ACC112 (cell line): ENCODE measurements around the gene ZSWIM4.
"Not testable (repeated sequence)": the region's sequence is repeated elsewhere in the genome, so short reads cannot be mapped to it uniquely, and the experiment has no call there.

Experiments
- H2AFZ ChIP-seq: fragments of 200-600 bp; sonication (generic); one replicate; pipeline ENCODE4 v1.6.0; 2017; ENCODE audit warnings: antibody characterized with exemption, low read length; ENCODE audit not compliant: unreplicated experiment
- H3K27ac ChIP-seq: fragments of 200-600 bp; sonication (generic); 2 replicates; pipeline ENCODE4 v1.5.1; 2014; ENCODE audit warnings: low read depth, mild to moderate bottlenecking, antibody characterized with exemption, low read length, moderate library complexity
- H3K27me3 ChIP-seq: fragments of 200-600 bp; sonication (generic); 2 replicates; pipeline ENCODE4 v1.6.1; 2014; ENCODE audit warnings: mild to moderate bottlenecking, antibody characterized with exemption, low read length, moderate library complexity, mixed read lengths; ENCODE audit not compliant: insufficient read depth
- H3K36me3 ChIP-seq: fragments of 200-600 bp; sonication (generic); 2 replicates; pipeline ENCODE4 v1.6.1; 2016; ENCODE audit warnings: mild to moderate bottlenecking, antibody characterized with exemption, low read length, moderate library complexity, mixed read lengths; ENCODE audit not compliant: insufficient read depth
- H3K4me1 ChIP-seq: fragments of 200-600 bp; sonication (generic); one replicate; pipeline ENCODE4 v1.6.1; 2016; ENCODE audit warnings: low read length, mixed read lengths; ENCODE audit not compliant: insufficient read depth, unreplicated experiment, control insufficient read depth
- H3K4me3 ChIP-seq: fragments of 200-600 bp; sonication (generic); 2 replicates; pipeline ENCODE4 v1.5.1; 2014; ENCODE audit warnings: mild to moderate bottlenecking, low read depth, low read length
- H3K79me2 ChIP-seq: fragments of 200-600 bp; sonication (generic); one replicate; pipeline ENCODE4 v1.6.0; 2016; ENCODE audit warnings: low read length; ENCODE audit not compliant: control insufficient read depth, unreplicated experiment, insufficient read depth

ZSWIM4 gene

DNA sequence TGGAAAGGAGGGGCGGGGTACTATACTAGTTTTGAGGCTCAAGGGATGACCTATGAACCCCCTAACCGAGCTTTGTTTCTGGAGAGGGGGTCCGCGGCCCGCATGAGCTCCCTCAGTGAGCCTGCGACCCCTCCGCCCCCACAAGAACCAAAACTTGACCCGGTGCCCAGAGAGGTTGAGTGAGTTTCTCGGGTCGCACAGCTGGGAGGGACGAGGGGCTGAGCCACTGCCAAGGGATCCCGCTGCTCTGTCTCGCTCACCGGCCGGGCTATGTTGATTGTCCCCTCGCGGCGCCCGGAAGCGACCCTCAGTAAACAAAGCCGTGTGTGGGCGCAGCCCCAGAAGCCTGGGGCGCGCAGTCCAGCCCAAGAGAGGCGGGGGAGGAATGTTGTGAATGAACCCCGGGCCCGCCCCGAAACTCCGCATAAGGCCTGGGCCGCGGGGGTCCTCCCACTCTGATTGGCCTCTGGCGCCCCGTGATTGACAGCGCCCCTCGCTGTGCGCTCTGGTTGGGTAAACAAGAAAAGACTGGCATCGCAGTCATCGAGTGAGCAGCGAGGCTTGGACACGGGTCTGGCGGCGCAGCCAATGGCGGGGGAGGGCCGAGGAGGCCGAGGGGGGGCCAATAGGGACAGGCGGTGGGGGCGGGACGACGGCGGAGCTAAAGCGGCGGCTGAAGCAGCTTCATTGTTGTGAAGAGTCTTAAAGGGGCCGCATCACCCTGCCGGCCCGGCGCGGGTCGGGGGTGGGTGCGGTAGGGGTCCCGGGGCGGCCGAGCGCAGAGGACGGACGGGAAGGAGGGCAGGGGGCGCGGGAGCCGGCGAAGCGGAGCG, at the start of gene ZSWIM4:
ZSWIM4 (plus strand) TSS at position 687 of the 833 bp plus-strand sequence. CDS start 206 bp downstream, outside the sequence.
- Histone ChIP-seq H2AFZ (peak within 1 kb of the TSS; percentile 8), H3K27ac (peak within 1 kb of the TSS; percentile 91), H3K27me3 (no peaks in the 10 kb centered on the region), H3K36me3 (no peaks in the 10 kb centered on the region), H3K4me1 (peaks cover 19% of the 10 kb centered on the region), H3K79me2 (peaks cover 5% of the 10 kb centered on the region), H3K4me3 (peak within 1 kb of the TSS; percentile 88)

- peaks cover 14% of the 10 kb centered on the region for H3K4me1 ChIP-seq
- H3K27ac ChIP-seq, result no peak overlapping the region
- no peaks in the 10 kb centered on the region for H3K27me3 ChIP-seq
- no peaks in the 10 kb centered on the region for H3K36me3 ChIP-seq
- peaks cover 19% of the 10 kb centered on the region for H3K79me2 ChIP-seq
- peak overlapping the region; percentile 91 for H3K4me3 ChIP-seq
- no peak overlapping the region for H2AFZ ChIP-seq
Measured at GRCh38 chr19:13747098-13747453, 48.2 kb upstream of the ZSWIM4 start.

- H3K79me2 ChIP-seq, result peaks cover 19% of the 10 kb centered on the region
- H3K27me3 ChIP-seq, result no peaks in the 10 kb centered on the region
- peak overlapping the region; percentile 94 for H2AFZ ChIP-seq
- H3K4me3 ChIP-seq, result peak overlapping the region; percentile 91
- no peaks in the 10 kb centered on the region for H3K36me3 ChIP-seq
- H3K4me1 ChIP-seq, result peaks cover 7% of the 10 kb centered on the region
- H3K27ac ChIP-seq, result peak overlapping the region; percentile 76
Measured at GRCh38 chr19:13748169-13748828, 46.9 kb upstream of the ZSWIM4 start.

GRCh38 chr19:13751436-13751835, 43.8 kb upstream of the ZSWIM4 start:
- H3K27ac ChIP-seq, result no peak overlapping the region
- no peak overlapping the region for H3K4me3 ChIP-seq
- no peaks in the 10 kb centered on the region for H3K27me3 ChIP-seq
- H3K79me2 ChIP-seq, result peaks cover 19% of the 10 kb centered on the region
- H3K4me1 ChIP-seq, result peaks cover 7% of the 10 kb centered on the region
- peaks cover 10% of the 10 kb centered on the region; the same call in 1 of the 2 replicates for H3K36me3 ChIP-seq
- no peak overlapping the region for H2AFZ ChIP-seq

DNA sequence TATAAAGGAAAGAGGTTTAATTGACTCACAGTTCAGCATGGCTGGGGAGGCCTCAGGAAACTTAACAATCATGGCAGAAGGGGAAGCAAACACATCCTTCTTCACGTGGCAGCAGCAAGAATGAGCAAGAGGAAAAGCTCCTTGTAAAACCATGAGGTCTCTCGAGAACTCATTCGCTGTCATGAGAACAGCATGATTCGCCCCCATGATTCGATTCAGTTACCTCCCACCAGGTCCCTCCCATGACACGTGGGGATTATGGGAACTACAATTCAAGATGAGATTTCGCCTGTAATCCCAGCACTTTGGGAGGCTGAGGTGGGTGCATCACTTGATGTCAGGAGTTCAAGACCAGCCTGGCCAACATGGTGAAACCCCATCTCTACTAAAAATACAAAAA, 41.6 kb upstream of the ZSWIM4 start:
- not testable (repeated sequence) for H3K27me3 ChIP-seq, H3K4me1 ChIP-seq, H3K4me3 ChIP-seq, H2AFZ ChIP-seq, H3K27ac ChIP-seq
- Histone ChIP-seq H3K79me2 (peaks cover 14% of the 10 kb centered on the region), H3K36me3 (peaks cover 13% of the 10 kb centered on the region; the same call in 1 of the 2 replicates)

- H3K36me3 ChIP-seq, result peaks cover 13% of the 10 kb centered on the region; the same call in 1 of the 2 replicates
- no peaks in the 10 kb centered on the region for H3K27me3 ChIP-seq
- H2AFZ ChIP-seq, result no peak overlapping the region
Measured at GRCh38 chr19:13756210-13756609, 39.0 kb upstream of the ZSWIM4 start.

GRCh38 chr19:13757805-13758772, 37.2 kb upstream of the ZSWIM4 start:
- Histone ChIP-seq H3K27me3 (no peaks in the 10 kb centered on the region), H3K27ac (no peak overlapping the region), H3K4me1 (no peaks in the 10 kb centered on the region), H3K4me3 (no peak overlapping the region), H2AFZ (no peak overlapping the region), H3K36me3 (peaks cover 13% of the 10 kb centered on the region; the same call in 1 of the 2 replicates), H3K79me2 (no peaks in the 10 kb centered on the region)

More at GRCh38 chr19:13756210-13756609, 39.0 kb upstream of the ZSWIM4 start:
- H3K27ac ChIP-seq, result no peak overlapping the region
- no peaks in the 10 kb centered on the region for H3K79me2 ChIP-seq
- H3K4me3 ChIP-seq, result no peak overlapping the region
- H3K4me1 ChIP-seq, result no peaks in the 10 kb centered on the region

DNA sequence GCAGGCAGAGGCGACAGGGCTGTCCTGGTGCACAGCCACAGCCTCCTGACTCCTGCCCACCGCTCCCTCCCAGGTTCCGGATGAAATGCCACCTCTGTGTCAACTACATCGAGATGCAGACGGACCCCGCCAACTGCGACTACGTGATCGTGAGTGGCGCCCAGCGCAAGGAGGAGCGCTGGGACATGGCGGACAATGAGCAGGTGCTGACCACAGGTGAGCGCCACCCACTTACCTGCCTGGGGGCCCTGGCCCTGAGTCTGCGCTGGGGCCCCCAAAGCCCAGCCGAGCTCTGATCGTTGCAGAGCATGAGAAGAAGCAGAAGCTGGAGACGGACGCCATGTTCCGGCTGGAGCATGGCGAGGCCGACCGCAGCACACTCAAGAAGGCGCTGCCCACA, 36.4 kb upstream of the ZSWIM4 start:
- H3K79me2 ChIP-seq, result no peaks in the 10 kb centered on the region
- no peaks in the 10 kb centered on the region for H3K4me1 ChIP-seq
- no peak overlapping the region for H3K4me3 ChIP-seq
- H2AFZ ChIP-seq, result no peak overlapping the region
- H3K27me3 ChIP-seq, result no peaks in the 10 kb centered on the region
- peaks cover 13% of the 10 kb centered on the region; the same call in 1 of the 2 replicates for H3K36me3 ChIP-seq
- H3K27ac ChIP-seq, result no peak overlapping the region

- H3K4me1 ChIP-seq, result no peaks in the 10 kb centered on the region
- H3K27me3 ChIP-seq, result no peaks in the 10 kb centered on the region
- H3K79me2 ChIP-seq, result no peaks in the 10 kb centered on the region
- no peak overlapping the region for H2AFZ ChIP-seq
- H3K36me3 ChIP-seq, result peaks cover 4% of the 10 kb centered on the region; the same call in 1 of the 2 replicates
- H3K4me3 ChIP-seq, result no peak overlapping the region
- H3K27ac ChIP-seq, result no peak overlapping the region
Measured at GRCh38 chr19:13761423-13761822, 33.8 kb upstream of the ZSWIM4 start.

DNA sequence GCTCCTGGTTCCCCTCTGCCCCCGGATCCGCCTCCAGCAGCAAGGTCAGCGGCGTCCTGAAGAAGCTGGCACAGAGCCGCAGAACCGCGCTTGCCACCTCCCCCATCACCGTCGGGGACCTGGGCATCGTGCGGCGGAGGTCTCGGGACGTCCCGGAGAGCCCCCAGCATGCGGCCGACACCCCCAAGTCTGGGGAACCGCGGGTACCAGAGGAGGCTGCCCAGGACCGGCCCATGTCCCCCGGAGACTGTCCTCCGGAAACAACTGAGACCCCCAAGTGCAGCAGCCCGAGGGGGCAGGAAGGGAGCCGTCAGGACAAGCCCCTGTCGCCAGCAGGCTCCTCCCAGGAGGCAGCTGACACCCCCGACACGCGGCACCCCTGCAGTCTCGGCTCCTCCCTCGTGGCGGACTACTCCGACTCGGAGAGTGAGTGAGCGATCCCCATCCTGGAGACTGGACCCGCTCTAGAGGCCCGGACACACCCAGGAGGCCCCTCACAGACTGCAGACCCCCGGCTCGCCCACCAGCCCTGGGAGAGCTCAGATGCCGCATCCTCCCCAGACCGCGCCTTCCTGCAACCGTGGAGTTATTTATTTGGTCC, 32.5 kb upstream of the ZSWIM4 start:
- H3K4me3 ChIP-seq, result no peak overlapping the region
- H3K27ac ChIP-seq, result no peak overlapping the region
- no peaks in the 10 kb centered on the region for H3K4me1 ChIP-seq
- H3K79me2 ChIP-seq, result no peaks in the 10 kb centered on the region
- no peak overlapping the region for H2AFZ ChIP-seq
- H3K36me3 ChIP-seq, result peaks cover 4% of the 10 kb centered on the region; the same call in 1 of the 2 replicates
- no peaks in the 10 kb centered on the region for H3K27me3 ChIP-seq
